Stomach (tissue), 9 donors: Measurements from ENCODE around the gene TRIM25. TPM values are rescaled to one million over a fixed set of nuclear protein-coding genes. Genes with fewer than 3 reads are reported as not detected.

ENCODE experiments used
- DNase-seq, 2 donors: peaks; one replicate each; pipeline versions ENCODE4 v3.0.0 to v3.0.0-alpha.2; 2013 to 2019
- H3K27ac ChIP-seq, 5 donors: fragments of 200-600 bp in 4 of 5; sonication (generic) in 4 of 5; one replicate each; pipeline ENCODE4 v1.5.1; 2013 to 2019; ENCODE audit warnings: mild to moderate bottlenecking in 1 of 5, moderate library complexity in 1 of 5
- H3K27me3 ChIP-seq, 3 donors: fragments of 200-600 bp; sonication (generic); one replicate each; pipeline ENCODE4 v1.5.1; 2017 to 2019; ENCODE audit warnings: mixed run types in 1 of 3
- H3K36me3 ChIP-seq, 4 donors: fragments of 200-600 bp; sonication (generic); 1 replicate in 3 of 4; 2 replicates in 1 of 4; pipeline ENCODE4 v1.5.1; 2016 to 2019
- H3K4me1 ChIP-seq, 4 donors: fragments of 200-600 bp; sonication (generic); one replicate each; pipeline ENCODE4 v1.5.1; 2016 to 2019
- H3K4me3 ChIP-seq, 4 donors: fragments of 200-600 bp; sonication (generic) in 3 of 4; one replicate each; pipeline ENCODE4 v1.5.1; 2016 to 2019; ENCODE audit warnings: mild to moderate bottlenecking in 1 of 4
- H3K9me3 ChIP-seq, 4 donors: fragments of 200-600 bp; sonication (generic); one replicate each; pipeline ENCODE4 v1.5.1; 2016 to 2019
- EP300 ChIP-seq: sonication (generic); formaldehyde crosslinking; IDR thresholded peaks from one replicate; pipeline ENCODE4 v1.6.1; 2017; ENCODE audit warnings: antibody characterized with exemption
- POLR2A ChIP-seq, 4 donors: fragments of 450-650 bp; IDR thresholded peaks; one replicate each; pipeline ENCODE4 v1.6.1; 2016; ENCODE audit warnings: antibody characterized with exemption in 4 of 4, control low read depth in 2 of 4, mild to moderate bottlenecking in 1 of 4, moderate library complexity in 1 of 4
- POLR2AphosphoS5 ChIP-seq, 3 donors: sonication (generic); formaldehyde crosslinking; IDR thresholded peaks; one replicate each; pipeline ENCODE4 v1.6.1; 2016; ENCODE audit warnings: antibody characterized with exemption in 3 of 3
- WGBS, 5 donors: extraction: QIAGEN DNeasy Blood & Tissue Kit in 3 of 5; methylation state at CpG; one replicate each; pipeline versions ENCODE4 v1.1.5 to v1.1.7; 2013 to 2018; 5-methylcytosine and 5-hydroxymethylcytosine counted together
- intact Hi-C: fragments of 100-400 bp; cut with DNase I; formaldehyde crosslinking; loops from one replicate; pipeline ENCODE4 v1.15.1; 2023; ENCODE audit warnings: low total_unique reads
- polyA plus RNA-seq, 3 donors: library from polyadenylated mRNA; stranded (reverse); fragments of 200-250 nt; gene quantifications; one replicate each; pipeline ENCODE4 v1.2.3, GENCODE V29; 2013
- total RNA-seq, 5 donors: library from RNA; depleted of rRNA; stranded (reverse); fragments of >200 nt; gene quantifications; one replicate each; pipeline versions ENCODE4 v1.1.0 to v1.2.3, GENCODE V29; 2014 to 2016
- TF ChIP-seq, protein P1 (sequence below), 7 experiments: fragments of 450-650 bp in 4 of 7; fragments of 200-600 bp in 3 of 7; sonication (generic) in 3 of 7; IDR thresholded peaks; one replicate each; pipeline ENCODE4 v1.5.1; 2016 to 2019; ENCODE audit warnings: antibody characterized with exemption in 7 of 7, control low read depth in 2 of 7, mild to moderate bottlenecking in 1 of 7
- donor health status: healthy with polysubstance abuse.
- donor health status: Bipolar disorder and iron deficiency.
- donor health status: healthy.

Gene TRIM25
- total and polyA plus RNA-seq, 8 donors = 7.2 to 657 (median 26.6) TPM

DNA sequence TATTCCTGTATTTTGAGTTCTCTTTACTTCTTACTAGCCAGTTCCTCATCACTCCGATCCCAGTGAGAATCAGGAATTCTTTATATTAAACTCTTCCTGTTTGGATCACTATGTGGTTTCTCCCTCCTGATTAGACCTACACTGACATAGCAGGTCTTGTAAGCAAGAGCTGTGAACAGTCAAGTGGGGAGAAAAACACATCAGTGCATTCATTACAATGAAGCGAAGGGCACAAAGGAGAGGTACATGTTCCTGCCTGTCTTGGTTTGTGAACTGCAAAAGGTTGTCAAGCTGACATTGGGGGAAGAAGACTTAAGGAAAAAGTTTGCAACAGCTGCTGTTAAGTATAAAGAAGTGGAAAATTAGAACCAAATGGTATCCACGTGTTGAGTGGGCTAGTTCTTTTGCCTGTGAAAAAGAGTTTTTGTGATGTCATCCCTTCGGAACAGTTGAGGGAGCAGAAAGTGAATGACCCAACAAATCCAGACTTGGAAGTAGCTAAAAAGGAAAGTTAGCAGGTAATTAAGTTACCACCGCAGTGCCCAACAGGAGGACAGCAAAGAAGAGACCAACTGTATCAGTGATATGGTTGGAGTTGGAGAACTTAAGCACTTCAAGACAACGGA, 23.0 kb upstream of the TRIM25 start:
- no peak for DNase-seq
- TF ChIP-seq EP300 (no peak), POLR2AphosphoS5 (IDR thresholded peaks at IDR 0.05) (no peak), POLR2A (IDR thresholded peaks at IDR 0.05) (no peak)
- TF ChIP-seq, protein P1, sequence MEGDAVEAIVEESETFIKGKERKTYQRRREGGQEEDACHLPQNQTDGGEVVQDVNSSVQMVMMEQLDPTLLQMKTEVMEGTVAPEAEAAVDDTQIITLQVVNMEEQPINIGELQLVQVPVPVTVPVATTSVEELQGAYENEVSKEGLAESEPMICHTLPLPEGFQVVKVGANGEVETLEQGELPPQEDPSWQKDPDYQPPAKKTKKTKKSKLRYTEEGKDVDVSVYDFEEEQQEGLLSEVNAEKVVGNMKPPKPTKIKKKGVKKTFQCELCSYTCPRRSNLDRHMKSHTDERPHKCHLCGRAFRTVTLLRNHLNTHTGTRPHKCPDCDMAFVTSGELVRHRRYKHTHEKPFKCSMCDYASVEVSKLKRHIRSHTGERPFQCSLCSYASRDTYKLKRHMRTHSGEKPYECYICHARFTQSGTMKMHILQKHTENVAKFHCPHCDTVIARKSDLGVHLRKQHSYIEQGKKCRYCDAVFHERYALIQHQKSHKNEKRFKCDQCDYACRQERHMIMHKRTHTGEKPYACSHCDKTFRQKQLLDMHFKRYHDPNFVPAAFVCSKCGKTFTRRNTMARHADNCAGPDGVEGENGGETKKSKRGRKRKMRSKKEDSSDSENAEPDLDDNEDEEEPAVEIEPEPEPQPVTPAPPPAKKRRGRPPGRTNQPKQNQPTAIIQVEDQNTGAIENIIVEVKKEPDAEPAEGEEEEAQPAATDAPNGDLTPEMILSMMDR (IDR thresholded peaks at IDR 0.05) = no peak
- Histone ChIP-seq H3K9me3 (no peaks in the 10 kb centered on the region), H3K36me3 (peaks cover 24 to 92% (median 77%) of the 10 kb centered on the region in 4 donors), H3K4me1 (peaks cover 0 to 13% (median 0%) of the 10 kb centered on the region in 4 donors), H3K27ac (peak overlapping the region in 3 of 5 donors; percentile 1 to 44 (median 31)), H3K4me3 (no peak overlapping the region), H3K27me3 (no peaks in the 10 kb centered on the region)
- intact Hi-C loops = loop anchor here (5.0 kb wide), 1 partner anchor 115 kb away; no protein-coding TSS in a partner anchor
- WGBS, 5 donors = 74 to 86% (median 83%) methylated on average over 6 of the region's 6 CpGs

DNA sequence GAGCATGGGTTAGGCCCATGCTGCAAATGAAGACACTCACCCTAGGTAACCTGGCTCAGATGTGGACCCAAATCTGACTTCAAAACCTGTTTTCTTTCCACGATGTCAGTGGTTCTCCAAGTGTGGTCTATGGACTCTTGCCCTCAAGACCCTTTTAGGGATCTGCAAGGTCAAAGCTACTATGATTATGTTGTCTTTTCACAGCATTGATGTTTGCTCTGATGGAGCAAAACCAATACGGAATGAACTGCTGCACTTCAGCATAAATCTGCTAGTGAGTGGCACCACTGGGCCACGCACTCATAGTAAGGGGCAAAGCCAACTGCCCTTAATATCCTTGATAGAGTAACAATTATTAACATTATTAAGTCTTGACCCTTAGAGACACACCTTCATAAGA, 21.6 kb upstream of the TRIM25 start:
- Histone ChIP-seq H3K4me1 (peaks cover 0 to 13% (median 0%) of the 10 kb centered on the region in 4 donors), H3K4me3 (no peak overlapping the region), H3K9me3 (no peaks in the 10 kb centered on the region), H3K27me3 (no peaks in the 10 kb centered on the region), H3K36me3 (peaks cover 11 to 79% (median 64%) of the 10 kb centered on the region in 4 donors), H3K27ac (no peak overlapping the region)
- WGBS, 5 donors = 87 to 91% (median 91%) methylated on average over 3 of the region's 3 CpGs
- DNase-seq = no peak
- intact Hi-C loops = loop anchor here (5.0 kb wide), 1 partner anchor 113 kb away; no protein-coding TSS in a partner anchor
- TF ChIP-seq, protein P1 (IDR thresholded peaks at IDR 0.05) = no peak
- TF ChIP-seq POLR2AphosphoS5 (IDR thresholded peaks at IDR 0.05) (no peak), EP300 (no peak), POLR2A (IDR thresholded peaks at IDR 0.05) (no peak)

DNA sequence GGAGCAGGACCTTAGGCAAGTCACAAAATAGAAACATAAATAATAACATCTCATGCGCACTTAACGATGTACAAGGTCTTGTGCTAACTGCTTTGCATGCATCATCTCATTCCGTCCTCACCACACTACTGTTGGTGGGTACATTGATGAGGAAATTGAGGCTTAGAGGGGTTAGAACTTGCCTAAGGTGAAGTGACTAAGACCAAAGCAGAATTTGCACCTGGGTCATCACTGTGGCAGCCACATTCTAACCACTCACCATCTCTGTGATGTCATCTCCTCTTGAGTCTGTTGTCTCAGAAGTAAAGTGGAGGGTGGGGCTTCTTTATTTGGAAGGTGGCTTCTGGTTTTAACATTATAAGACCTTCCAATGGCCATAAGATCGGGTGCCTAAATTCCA, 20.4 kb upstream of the TRIM25 start:
- TF ChIP-seq POLR2A (IDR thresholded peaks at IDR 0.05) (no peak), EP300 (no peak), POLR2AphosphoS5 (IDR thresholded peaks at IDR 0.05) (no peak)
- TF ChIP-seq, protein P1 (IDR thresholded peaks at IDR 0.05) = no peak
- Histone ChIP-seq H3K27me3 (no peaks in the 10 kb centered on the region), H3K4me3 (no peak overlapping the region), H3K9me3 (peaks cover 0 to 8% (median 0%) of the 10 kb centered on the region in 4 donors), H3K36me3 (peaks cover 11 to 68% (median 55%) of the 10 kb centered on the region in 4 donors), H3K4me1 (peaks cover 0 to 10% (median 0%) of the 10 kb centered on the region in 4 donors), H3K27ac (no peak overlapping the region)
- intact Hi-C loops = no loop called here
- DNase-seq = no peak
- WGBS, 5 donors = 92 to 97% (median 95%) methylated on average over 4 of the region's 4 CpGs

DNA sequence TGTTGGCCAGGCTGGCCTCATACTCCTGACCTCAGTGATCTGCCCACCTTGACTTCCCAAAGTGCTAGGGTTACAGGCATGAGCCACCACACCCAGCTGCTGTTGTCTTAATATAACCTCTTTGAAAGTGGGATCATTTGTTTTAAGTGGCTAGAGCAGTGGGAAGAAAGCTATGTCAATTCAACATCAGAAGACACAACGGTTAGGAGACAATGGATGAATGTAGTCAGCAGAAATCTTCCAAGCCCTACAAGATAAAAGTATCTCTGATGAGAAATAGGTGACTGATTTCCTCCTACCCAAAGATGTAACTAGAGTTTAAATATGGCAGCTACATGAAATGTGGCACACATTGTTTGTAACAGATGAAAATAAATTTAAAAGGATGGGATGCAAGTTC, 20.0 kb upstream of the TRIM25 start:
- 81 to 100% (median 92%) methylated on average over 1 of the region's 1 CpG for WGBS, 5 donors
- peaks cover 11 to 64% (median 51%) of the 10 kb centered on the region in 4 donors for H3K36me3 ChIP-seq
- H3K27ac ChIP-seq = no peak overlapping the region
- peaks cover 0 to 10% (median 0%) of the 10 kb centered on the region in 4 donors for H3K4me1 ChIP-seq
- no peak for DNase-seq
- intact Hi-C loops = no loop called here
- H3K4me3 ChIP-seq = no peak overlapping the region
- TF ChIP-seq POLR2AphosphoS5 (IDR thresholded peaks at IDR 0.05) (no peak), POLR2A (IDR thresholded peaks at IDR 0.05) (no peak), EP300 (no peak)
- TF ChIP-seq, protein P1 (IDR thresholded peaks at IDR 0.05) = no peak
- H3K27me3 ChIP-seq = no peaks in the 10 kb centered on the region
- peaks cover 0 to 12% (median 0%) of the 10 kb centered on the region in 4 donors for H3K9me3 ChIP-seq
